GM13977 (cell line): Measurements from ENCODE around the gene NPFFR1.
"Not testable (repeated sequence)": the region's sequence is repeated elsewhere in the genome, so short reads cannot be mapped to it uniquely, and the experiment has no call there.

Source experiments
- DNase-seq: peaks from one replicate; pipeline ENCODE4 v3.0.0; 2012; ENCODE audit warnings: low spot score
- CTCF ChIP-seq: IDR thresholded peaks from 2 replicates; pipeline ENCODE4 v1.5.1; 2012; ENCODE audit warnings: mild to moderate bottlenecking, control low read depth; ENCODE audit not compliant: insufficient read depth; ENCODE audit errors: extremely low read depth, missing control alignments
- in situ Hi-C: fragments of 300-500 bp; cut with MboI; formaldehyde crosslinking; loops from one replicate; pipeline ENCODE4 v1.12.0; 2022; ENCODE audit warnings: low sequenced_read_pairs, low pct_unique_long_range_greater_than_20kb, mixed read lengths, inconsistent platforms; ENCODE audit not compliant: unreplicated experiment

Gene NPFFR1

DNA sequence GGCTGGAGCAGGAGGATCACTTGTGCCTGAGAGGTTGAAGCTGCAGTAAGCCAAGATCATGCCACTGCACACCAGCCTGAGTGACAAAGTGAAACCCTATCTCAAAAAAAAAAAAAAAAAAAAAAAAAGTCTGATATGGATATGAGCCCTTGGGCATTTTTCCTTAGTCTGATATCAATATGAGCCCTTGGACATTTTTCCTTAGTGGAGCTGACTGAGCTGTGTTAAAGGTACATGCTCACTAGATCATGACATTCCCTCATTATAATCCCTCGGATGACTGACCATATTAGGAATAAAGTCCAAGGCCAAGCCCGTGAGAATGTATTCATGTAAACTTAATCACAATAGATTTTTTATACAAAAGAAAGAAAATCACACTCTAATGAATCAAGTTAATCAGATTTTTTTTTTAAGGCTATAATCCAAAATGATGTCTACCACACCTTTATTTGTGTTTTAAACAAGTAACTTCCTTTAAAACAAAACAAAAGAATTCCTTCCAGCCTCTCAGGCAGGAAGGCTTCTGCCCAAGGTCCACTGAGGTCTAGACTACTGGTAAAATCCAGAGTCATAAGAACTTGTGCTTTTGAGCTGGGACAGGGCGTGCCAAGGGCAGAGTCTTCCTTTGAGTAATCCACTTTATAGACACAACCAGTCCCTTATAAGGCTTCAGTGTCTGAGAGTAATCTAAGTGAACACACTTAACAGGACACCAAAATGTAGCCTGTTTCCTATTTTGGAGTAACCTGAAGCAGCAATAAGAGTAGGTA lies 56.1 kb downstream of the NPFFR1 start:
- DNase-seq, result no peak
- no peak for TF ChIP-seq CTCF
- in situ Hi-C loops, result loop anchor here (5.0 kb wide), 1 partner anchor 130 kb away; no protein-coding TSS in a partner anchor

DNA sequence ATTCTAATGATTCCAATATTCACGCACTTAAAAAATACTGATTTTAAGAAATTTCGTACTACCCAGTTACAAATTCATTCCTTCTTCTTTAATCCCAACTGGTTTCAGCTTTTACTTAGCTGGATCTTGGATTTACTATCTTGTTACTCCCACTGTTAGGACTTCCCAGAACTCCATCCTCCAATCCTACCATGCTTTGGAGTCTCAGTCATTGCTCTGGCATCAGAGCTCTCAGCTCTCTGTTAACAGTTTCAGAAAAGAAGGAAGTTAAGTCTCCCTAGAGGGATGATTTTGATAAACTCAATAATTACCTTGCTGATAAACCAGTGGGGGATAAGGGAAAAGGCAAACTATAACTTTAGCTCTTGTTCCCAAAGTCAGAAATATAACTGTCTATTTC lies 60.1 kb downstream of the NPFFR1 start:
- in situ Hi-C loops, result no loop called here
- TF ChIP-seq CTCF, result no peak
- no peak for DNase-seq

- DNase-seq, in situ Hi-C loops: not testable (repeated sequence)
These were observed 60.9 kb downstream of the NPFFR1 start for GRCh38 chr10:70222811-70223447.

- no peak for TF ChIP-seq CTCF
- in situ Hi-C loops, result no loop called here
- no peak for DNase-seq
These were observed 61.4 kb downstream of the NPFFR1 start for GRCh38 chr10:70222340-70222794.

DNA sequence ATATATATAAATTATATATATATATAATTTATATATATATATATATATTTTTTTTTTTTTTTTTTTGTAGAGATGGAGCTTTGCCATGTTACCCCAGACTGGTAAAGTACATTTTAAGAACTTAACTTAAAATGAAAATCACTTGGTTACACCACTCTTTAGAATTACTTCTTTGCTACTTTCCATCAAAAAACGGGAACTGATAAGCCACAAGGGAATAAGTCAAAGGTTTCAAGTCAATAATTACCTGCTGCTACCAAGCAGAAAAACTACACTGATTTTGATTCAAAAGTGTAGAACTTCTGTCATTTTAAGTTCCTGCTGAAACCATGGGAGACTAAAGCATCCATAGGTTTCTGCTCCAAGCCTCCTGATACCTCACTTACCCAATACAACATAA lies 62.8 kb downstream of the NPFFR1 start:
- in situ Hi-C loops, result no loop called here
- DNase-seq, result no peak
- TF ChIP-seq CTCF, result no peak

DNA sequence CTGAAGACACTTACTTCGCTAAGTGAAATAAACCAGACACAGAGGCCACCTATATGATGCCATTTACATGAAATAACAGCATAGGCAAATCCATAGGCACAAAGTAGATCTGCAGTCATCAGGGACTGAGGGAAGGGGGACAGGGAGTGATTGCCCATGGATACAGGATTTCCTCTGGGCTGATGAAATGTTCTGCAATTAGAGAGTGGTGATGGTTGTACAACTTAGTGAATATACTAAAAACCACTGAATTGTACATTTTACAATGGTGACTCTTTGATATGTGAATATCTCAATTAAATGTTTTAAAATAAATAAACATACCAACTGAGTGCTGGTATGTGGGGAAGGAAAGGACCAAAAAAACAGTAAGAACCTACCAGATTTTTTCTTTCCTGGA lies 70.9 kb downstream of the NPFFR1 start:
- no peak for TF ChIP-seq CTCF
- in situ Hi-C loops, result no loop called here
- no peak for DNase-seq

DNA sequence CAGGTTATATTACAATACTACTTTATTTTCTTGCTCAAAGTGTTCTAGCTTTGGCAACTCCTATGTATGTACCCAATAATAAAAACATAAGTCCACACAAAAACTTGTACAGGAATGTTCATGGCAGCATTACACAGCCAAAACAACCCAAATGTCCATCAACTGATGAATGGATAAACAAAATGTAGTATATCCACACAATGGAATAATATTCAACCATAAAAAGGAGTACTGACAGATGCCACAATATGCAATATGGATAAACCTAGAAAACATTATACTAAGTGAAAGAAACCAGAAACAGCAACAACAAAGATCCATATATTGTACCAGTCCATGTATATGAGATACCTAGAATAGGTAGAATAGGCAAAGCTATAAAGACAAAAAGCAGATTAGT lies 71.5 kb downstream of the NPFFR1 start:
- in situ Hi-C loops, result no loop called here
- no peak for DNase-seq
- TF ChIP-seq CTCF, result no peak
